GM23248 (cell line): Measurements from ENCODE around the gene AVL9. TPM values are rescaled to one million over a fixed set of nuclear protein-coding genes. Genes with fewer than 3 reads are reported as not detected.
A peak's percentile ranks its signal among the peaks of the same experiment; 100 is the strongest.

Source experiments
- DNase-seq: peaks from one replicate; pipeline ENCODE4 v3.0.0-alpha.2; 2015
- H2AFZ ChIP-seq: fragments of 200-600 bp; sonication (generic); 2 replicates; pipeline ENCODE4 v1.6.1; 2016; ENCODE audit warnings: antibody characterized with exemption
- H3F3A ChIP-seq: fragments of 200-600 bp; sonication (generic); 2 replicates; pipeline ENCODE4 v1.6.1; 2016; ENCODE audit warnings: mild to moderate bottlenecking, antibody characterized with exemption, mixed run types; ENCODE audit not compliant: insufficient read depth
- H3K27ac ChIP-seq: fragments of 200-600 bp; sonication (generic); 2 replicates; pipeline ENCODE4 v1.5.1; 2016; ENCODE audit warnings: mild to moderate bottlenecking
- H3K27me3 ChIP-seq: fragments of 200-600 bp; sonication (generic); replicated peaks from 2 replicates; pipeline ENCODE4 v1.6.1; 2016; ENCODE audit warnings: mild to moderate bottlenecking; ENCODE audit not compliant: insufficient read depth
- H3K36me3 ChIP-seq: fragments of 200-600 bp; sonication (generic); 2 replicates; pipeline ENCODE4 v1.6.1; 2016; ENCODE audit warnings: low read depth, mild to moderate bottlenecking
- H3K4me1 ChIP-seq: fragments of 200-600 bp; sonication (generic); 2 replicates; pipeline ENCODE4 v1.6.1; 2016; ENCODE audit warnings: mild to moderate bottlenecking; ENCODE audit not compliant: insufficient read depth
- H3K4me2 ChIP-seq: fragments of 200-600 bp; sonication (generic); one replicate; pipeline ENCODE4 v1.6.1; 2016; ENCODE audit warnings: mild to moderate bottlenecking; ENCODE audit not compliant: unreplicated experiment
- H3K4me3 ChIP-seq: fragments of 200-600 bp; sonication (generic); 2 replicates; pipeline ENCODE4 v1.5.1; 2016; ENCODE audit warnings: mild to moderate bottlenecking
- H3K79me2 ChIP-seq: fragments of 200-600 bp; sonication (generic); 2 replicates; pipeline ENCODE4 v1.6.1; 2016; ENCODE audit warnings: mild to moderate bottlenecking; ENCODE audit not compliant: insufficient read depth
- H3K9ac ChIP-seq: fragments of 200-600 bp; sonication (generic); 2 replicates; pipeline ENCODE4 v1.6.1; 2016; ENCODE audit warnings: mild to moderate bottlenecking
- H3K9me2 ChIP-seq: fragments of 200-600 bp; sonication (generic); 2 replicates; pipeline ENCODE4 v1.6.1; 2016; ENCODE audit warnings: mixed run types, mild to moderate bottlenecking, moderate library complexity; ENCODE audit not compliant: insufficient read depth
- H3K9me3 ChIP-seq: fragments of 200-600 bp; sonication (generic); one replicate; pipeline ENCODE4 v1.6.1; 2017; ENCODE audit warnings: low read depth
- H4K20me1 ChIP-seq: fragments of 200-600 bp; sonication (generic); 2 replicates; pipeline ENCODE4 v1.6.0; 2016; ENCODE audit not compliant: insufficient read depth
- EZH2 ChIP-seq: fragments of 200-600 bp; sonication (generic); IDR thresholded peaks from 2 replicates; pipeline ENCODE4 v1.6.1; 2018; ENCODE audit warnings: antibody characterized with exemption, mild to moderate bottlenecking; ENCODE audit not compliant: insufficient read depth, poor library complexity, severe bottlenecking
- EZH2phosphoT487 ChIP-seq: fragments of 200-600 bp; sonication (generic); IDR thresholded peaks from 2 replicates; pipeline ENCODE4 v1.6.1; 2018; ENCODE audit warnings: antibody characterized with exemption, moderate library complexity, mild to moderate bottlenecking, low read depth; ENCODE audit not compliant: insufficient read depth
- WGBS, 2 experiments: methylation state at CpG; one replicate each; pipeline ENCODE4 v1.1.6; 2015 to 2017; ENCODE audit warnings: low lambda C conversion rate in 2 of 2, low coverage in 1 of 2; ENCODE audit errors: missing lambda C conversion rate in 2 of 2; 5-methylcytosine and 5-hydroxymethylcytosine counted together
- in situ Hi-C: fragments of 300-500 bp; cut with MboI; formaldehyde crosslinking; loops from 2 replicates; pipeline ENCODE4 v1.15.0; 2020
- polyA plus RNA-seq: library from polyadenylated mRNA; unstranded; fragments of >200 nt; fragmentation: Nextera tagmentation; extraction: Ambion mirVana; gene quantifications from 2 replicates; pipeline ENCODE4 v1.2.1, GENCODE V29; 2016
- total RNA-seq: library from RNA; depleted of rRNA; stranded (reverse); fragments of >200 nt; shearing (Covaris generic); gene quantifications from 2 replicates; pipeline ENCODE4 v1.2.3, GENCODE V29; 2014

AVL9 gene
- total and polyA plus RNA-seq, 2 experiments from 2014 or later, result 5.1 to 12.0 TPM

GRCh38 chr7:32477649-32477980 lies 17.7 kb upstream of the AVL9 start:
- in situ Hi-C loops, result loop anchor here (5.0 to 25.0 kb wide), 2 partner anchors 265 to 715 kb away; no protein-coding TSS in a partner anchor
- no peaks in the 10 kb centered on the region for H3K9me3 ChIP-seq

GRCh38 chr7:32479574-32480200 lies 15.6 kb upstream of the AVL9 start:
- H3K4me3 ChIP-seq, result no peak overlapping the region
- no peaks in the 10 kb centered on the region for H4K20me1 ChIP-seq
- H3K9ac ChIP-seq, result no peak overlapping the region
- peaks cover 9% of the 10 kb centered on the region; the same call in 1 of the 2 replicates for H3F3A ChIP-seq
- no peaks in the 10 kb centered on the region for H3K9me3 ChIP-seq
- no peaks in the 10 kb centered on the region for H3K9me2 ChIP-seq
- H3K27me3 ChIP-seq, result no peaks in the 10 kb centered on the region
- H3K79me2 ChIP-seq, result no peaks in the 10 kb centered on the region
- H3K27ac ChIP-seq, result no peak overlapping the region
- H3K36me3 ChIP-seq, result no peaks in the 10 kb centered on the region
- H3K4me1 ChIP-seq, result peaks cover 14% of the 10 kb centered on the region
- 40 to 56% methylated on average over 2 of the region's 2 CpGs for WGBS, 2 experiments
- peak; percentile 71 for DNase-seq
- in situ Hi-C loops, result loop anchor here (5.0 to 25.0 kb wide), 2 partner anchors 267 to 717 kb away; no protein-coding TSS in a partner anchor
- H2AFZ ChIP-seq, result no peak overlapping the region
- no peak overlapping the region for H3K4me2 ChIP-seq
- TF ChIP-seq EZH2phosphoT487 (no peak), EZH2 (no peak)

More at GRCh38 chr7:32477649-32477980, 17.7 kb upstream of the AVL9 start:
- H3K4me1 ChIP-seq, result peaks cover 15% of the 10 kb centered on the region
- no peaks in the 10 kb centered on the region for H3K36me3 ChIP-seq
- no peak overlapping the region for H2AFZ ChIP-seq
- no peaks in the 10 kb centered on the region for H3K79me2 ChIP-seq
- DNase-seq, result peak; percentile 27
- no peaks in the 10 kb centered on the region for H3K9me2 ChIP-seq
- H3K9ac ChIP-seq, result no peak overlapping the region
- no peaks in the 10 kb centered on the region for H3K27me3 ChIP-seq
- peaks cover 10% of the 10 kb centered on the region; the same call in 1 of the 2 replicates for H3F3A ChIP-seq
- H4K20me1 ChIP-seq, result no peaks in the 10 kb centered on the region
- TF ChIP-seq EZH2 (no peak), EZH2phosphoT487 (no peak)
- H3K4me3 ChIP-seq, result no peak overlapping the region
- H3K27ac ChIP-seq, result no peak overlapping the region
- 75 to 77% methylated on average over 1 of the region's 1 CpG for WGBS, 2 experiments
- no peak overlapping the region for H3K4me2 ChIP-seq

- H3K36me3 ChIP-seq, result peaks cover 1% of the 10 kb centered on the region; the same call in 1 of the 2 replicates
- no peak for TF ChIP-seq EZH2
- no peak for TF ChIP-seq EZH2phosphoT487
- no peaks in the 10 kb centered on the region for H3K79me2 ChIP-seq
- H3K4me3 ChIP-seq, result no peak overlapping the region
- no peak overlapping the region for H3K9ac ChIP-seq
- no peak overlapping the region for H3K27ac ChIP-seq
- 0 out of 2 replicates have a peak, but pooled peaks cover 3% of the 10 kb centered on the region for H3F3A ChIP-seq
- H3K9me3 ChIP-seq, result no peaks in the 10 kb centered on the region
- no peak for DNase-seq
- H3K4me2 ChIP-seq, result no peak overlapping the region
- H2AFZ ChIP-seq, result no peak overlapping the region
- in situ Hi-C loops, result loop anchor here (25.0 kb wide), 1 partner anchor 719 kb away; no protein-coding TSS in a partner anchor
- no peaks in the 10 kb centered on the region for H4K20me1 ChIP-seq
- 91 to 95% methylated on average over 1 of the region's 1 CpG for WGBS, 2 experiments
- H3K9me2 ChIP-seq, result no peaks in the 10 kb centered on the region
- H3K27me3 ChIP-seq, result no peaks in the 10 kb centered on the region
- H3K4me1 ChIP-seq, result peaks cover 8% of the 10 kb centered on the region; the same call in 1 of the 2 replicates
These were observed 14.1 kb upstream of the AVL9 start for GRCh38 chr7:32481176-32481575.

GRCh38 chr7:32481921-32482320 lies 13.4 kb upstream of the AVL9 start:
- in situ Hi-C loops, result loop anchor here (25.0 kb wide), 1 partner anchor 720 kb away; no protein-coding TSS in a partner anchor

More at GRCh38 chr7:32481921-32482320, 13.4 kb upstream of the AVL9 start:
- no peaks in the 10 kb centered on the region for H3K9me3 ChIP-seq
- H2AFZ ChIP-seq, result no peak overlapping the region
- no peaks in the 10 kb centered on the region for H3K79me2 ChIP-seq
- no peak overlapping the region for H3K4me2 ChIP-seq
- TF ChIP-seq EZH2, result no peak
- TF ChIP-seq EZH2phosphoT487, result no peak
- no peaks in the 10 kb centered on the region for H3K27me3 ChIP-seq
- H3K27ac ChIP-seq, result no peak overlapping the region
- 0 out of 2 replicates have a peak, but pooled peaks cover 3% of the 10 kb centered on the region for H3F3A ChIP-seq
- no peaks in the 10 kb centered on the region for H3K9me2 ChIP-seq
- no peak overlapping the region for H3K9ac ChIP-seq
- no peaks in the 10 kb centered on the region for H4K20me1 ChIP-seq
- no peak for DNase-seq
- whole genome bisulfite sequencing, 2 experiments, result 25 to 26% methylated on average over 3 of the region's 3 CpGs
- no peak overlapping the region for H3K4me3 ChIP-seq
- H3K4me1 ChIP-seq, result peaks cover 8% of the 10 kb centered on the region; the same call in 1 of the 2 replicates
- peaks cover 9% of the 10 kb centered on the region for H3K36me3 ChIP-seq
